HuH-7.5 (cell line): ENCODE measurements around the gene CES2.
"Not testable (repeated sequence)": the region's sequence is repeated elsewhere in the genome, so short reads cannot be mapped to it uniquely, and the experiment has no call there.

ENCODE experiments used
- DNase-seq: peaks from one replicate; pipeline ENCODE4 v3.0.0; 2011; ENCODE audit warnings: low spot score

The CES2 gene

DNA sequence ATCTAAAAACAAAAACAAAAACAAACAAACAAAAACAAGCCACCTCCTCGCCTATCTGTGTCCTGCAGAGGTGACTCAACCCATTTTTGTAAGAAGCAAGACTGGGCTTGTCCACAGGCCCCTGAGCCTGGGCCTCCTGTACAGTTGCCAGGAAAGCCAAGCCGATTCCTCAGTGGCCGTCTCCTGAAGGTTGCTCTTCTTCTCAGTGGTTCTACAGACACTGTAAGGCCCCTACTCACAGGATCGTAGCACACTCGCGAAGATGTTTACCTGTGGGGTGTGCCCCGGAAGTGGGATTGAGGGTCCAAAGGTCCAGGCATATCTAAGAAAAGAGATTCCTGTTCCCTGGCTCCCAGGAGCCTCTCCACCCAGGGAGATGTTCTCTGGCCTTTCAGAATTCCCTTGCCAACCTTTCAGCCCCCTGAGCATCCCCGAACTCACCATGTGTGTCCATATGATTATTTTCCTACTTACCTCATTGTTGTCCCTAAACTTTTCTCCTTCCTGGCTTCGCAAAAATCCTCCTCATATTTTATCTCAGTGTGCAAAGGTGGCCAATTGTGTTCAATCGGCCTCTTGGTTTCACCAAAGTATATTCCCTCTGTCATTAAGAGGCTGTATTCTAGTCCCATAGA is 18.3 kb downstream of the CES2 start:
- DNase-seq, result no peak

- DNase-seq, result peak; percentile 70
Measured at GRCh38 chr16:66954097-66954659, 18.9 kb downstream of the CES2 start.

DNA sequence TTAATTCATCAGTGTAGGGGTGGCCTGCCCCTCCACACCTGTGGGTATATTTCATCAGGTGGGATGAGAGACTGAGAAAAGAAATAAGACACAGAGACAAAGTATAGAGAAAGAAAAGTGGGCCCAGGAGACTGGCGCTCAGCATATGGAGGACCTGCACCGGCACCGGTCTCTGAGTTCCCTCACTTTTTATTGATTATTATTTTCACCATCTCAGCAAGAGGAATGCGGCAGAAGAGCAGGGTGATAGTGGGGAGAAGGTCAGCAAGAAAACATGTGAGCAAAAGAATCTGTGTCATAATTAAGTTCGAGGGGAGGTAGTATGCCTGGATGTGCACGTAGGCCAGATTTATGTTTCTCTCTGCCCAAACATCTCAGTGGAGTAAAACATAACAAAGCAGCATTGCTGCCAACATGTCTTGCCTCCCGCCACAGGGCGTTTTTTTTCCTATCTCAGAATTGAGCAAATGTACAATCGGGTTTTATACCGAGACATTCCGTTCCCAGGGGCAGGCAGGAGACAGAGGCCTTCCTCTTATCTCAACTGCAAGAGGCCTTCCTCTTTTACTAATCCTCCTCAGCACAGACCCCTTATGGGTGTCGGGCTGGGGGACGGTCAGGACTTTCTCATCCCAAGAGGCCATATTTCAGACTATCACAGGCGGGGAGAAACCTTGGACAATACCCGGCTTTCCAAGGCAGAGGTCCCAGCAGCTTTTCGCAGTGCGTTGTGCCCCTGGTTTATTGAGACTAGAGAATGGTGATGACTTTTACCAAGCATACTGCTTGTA is 20.2 kb downstream of the CES2 start:
- DNase-seq, result not testable (repeated sequence)

- not testable (repeated sequence) for DNase-seq
Measured at GRCh38 chr16:66956154-66956457, 20.8 kb downstream of the CES2 start.

GRCh38 chr16:66958857-66959703 is 23.8 kb downstream of the CES2 start:
- no peak for DNase-seq

- no peak for DNase-seq
Measured at GRCh38 chr16:66959704-66960161, 24.4 kb downstream of the CES2 start.

- DNase-seq, result no peak
Measured at GRCh38 chr16:66960270-66960669, 25.0 kb downstream of the CES2 start.

- peak; percentile 62 for DNase-seq
Measured at GRCh38 chr16:66961065-66961744, 25.9 kb downstream of the CES2 start, which contains the start of gene CES3. Gene CES3 (plus strand): TSS chr16:66961266. CDS start chr16:66961308, 42 bp downstream.

- DNase-seq, result no peak
Measured at GRCh38 chr16:66961914-66962313, 26.6 kb downstream of the CES2 start.

DNA sequence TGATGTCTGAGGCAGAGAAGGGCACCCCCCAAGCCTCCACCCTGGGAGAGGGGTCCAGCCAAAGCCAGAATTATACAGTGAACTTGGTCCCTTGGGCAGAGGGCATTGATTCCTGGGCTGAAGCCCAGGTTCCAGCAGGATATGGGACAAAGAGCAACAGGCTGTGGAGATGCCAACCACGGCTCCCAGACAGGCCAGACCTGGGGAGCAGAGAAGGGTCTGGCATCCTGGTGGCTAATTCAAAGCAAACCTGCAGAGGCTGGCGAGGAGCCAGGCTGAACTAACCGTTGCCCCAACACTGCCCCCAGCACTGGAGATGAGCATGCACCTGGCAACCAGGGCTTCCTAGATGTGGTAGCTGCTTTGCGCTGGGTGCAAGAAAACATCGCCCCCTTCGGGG is 28.7 kb downstream of the CES2 start:
- no peak for DNase-seq

GRCh38 chr16:66968847-66969246 is 33.5 kb downstream of the CES2 start:
- no peak for DNase-seq

DNA sequence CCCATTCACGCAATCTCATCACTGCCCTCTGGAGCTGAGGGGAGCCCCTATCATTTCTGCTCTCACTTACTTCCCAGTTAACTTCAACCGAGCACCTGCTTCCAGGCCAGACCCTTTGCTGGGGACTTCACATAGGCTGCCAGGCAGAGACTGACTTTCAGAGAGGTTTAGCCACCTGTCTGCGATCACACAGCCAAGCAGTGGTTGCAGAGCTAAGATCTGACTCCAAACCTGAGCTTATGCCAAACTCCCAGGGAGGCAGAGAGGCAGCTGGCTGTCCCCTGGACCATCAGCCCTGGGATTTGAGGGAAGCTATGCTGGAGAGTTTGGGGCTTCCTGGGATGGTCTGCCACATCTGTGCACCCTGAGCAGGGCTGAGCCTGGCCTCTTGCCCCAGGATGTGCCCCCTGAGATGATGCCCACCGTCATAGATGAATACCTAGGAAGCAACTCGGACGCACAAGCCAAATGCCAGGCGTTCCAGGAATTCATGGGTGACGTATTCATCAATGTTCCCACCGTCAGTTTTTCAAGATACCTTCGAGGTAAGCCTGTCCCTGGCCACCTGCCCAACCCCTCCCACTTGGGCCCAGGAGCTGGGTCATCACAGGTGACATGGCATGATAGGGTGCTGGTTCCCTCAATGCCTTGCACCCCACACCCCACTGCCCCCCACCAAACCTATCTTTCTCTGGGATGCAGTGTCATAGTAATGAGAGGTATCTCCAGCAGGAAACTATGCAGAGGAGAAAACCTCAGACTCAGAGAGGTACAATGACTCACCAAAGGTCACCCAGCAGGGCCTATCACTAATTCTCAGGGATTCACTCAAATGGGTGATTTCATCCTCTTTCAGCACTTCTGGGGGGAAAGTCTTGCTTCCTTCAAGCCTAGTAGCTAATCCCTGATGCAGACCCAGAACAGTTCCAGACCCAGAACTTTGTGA is 35.7 kb downstream of the CES2 start:
- DNase-seq, result no peak

DNA sequence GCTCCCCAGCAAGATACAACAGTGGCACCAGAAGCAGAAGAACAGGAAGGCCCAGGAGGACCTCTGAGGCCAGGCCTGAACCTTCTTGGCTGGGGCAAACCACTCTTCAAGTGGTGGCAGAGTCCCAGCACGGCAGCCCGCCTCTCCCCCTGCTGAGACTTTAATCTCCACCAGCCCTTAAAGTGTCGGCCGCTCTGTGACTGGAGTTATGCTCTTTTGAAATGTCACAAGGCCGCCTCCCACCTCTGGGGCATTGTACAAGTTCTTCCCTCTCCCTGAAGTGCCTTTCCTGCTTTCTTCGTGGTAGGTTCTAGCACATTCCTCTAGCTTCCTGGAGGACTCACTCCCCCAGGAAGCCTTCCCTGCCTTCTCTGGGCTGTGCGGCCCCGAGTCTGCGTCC is 37.7 kb downstream of the CES2 start:
- DNase-seq, result no peak

- DNase-seq, result no peak
Measured at GRCh38 chr16:66973716-66974115, 38.4 kb downstream of the CES2 start.

DNA sequence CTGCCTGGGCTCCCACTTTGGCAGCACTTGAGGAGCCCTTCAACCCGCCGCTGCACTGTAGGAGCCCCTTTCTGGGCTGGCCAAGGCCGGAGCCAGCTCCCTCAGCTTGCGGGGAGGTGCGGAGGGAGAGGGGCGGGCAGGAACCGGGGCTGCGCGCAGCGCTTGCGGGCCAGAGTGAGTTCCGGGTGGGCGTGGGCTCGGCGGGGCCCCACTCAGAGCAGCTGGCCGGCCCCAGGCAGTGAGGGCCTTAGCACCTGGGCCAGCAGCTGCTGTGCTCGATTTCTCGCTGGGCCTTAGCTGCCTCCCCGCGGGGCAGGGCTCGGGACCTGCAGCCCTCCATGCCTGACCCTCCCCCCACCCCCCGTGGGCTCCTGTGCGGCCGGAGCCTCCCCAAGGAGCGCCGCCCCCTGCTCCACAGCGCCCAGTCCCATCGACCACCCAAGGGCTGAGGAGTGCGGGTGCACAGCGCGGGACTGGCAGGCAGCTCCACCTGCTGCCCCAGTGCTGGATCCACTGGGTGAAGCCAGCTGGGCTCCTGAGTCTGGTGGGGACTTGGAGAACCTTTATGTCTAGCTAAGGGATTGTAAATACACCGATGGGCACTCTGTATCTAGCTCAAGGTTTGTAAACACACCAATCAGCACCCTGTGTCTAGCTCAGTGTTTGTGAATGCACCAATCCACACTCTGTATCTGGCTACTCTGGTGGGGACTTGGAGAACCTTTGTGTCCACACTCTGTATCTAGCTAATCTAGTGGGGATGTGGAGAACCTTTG is 39.0 kb downstream of the CES2 start:
- DNase-seq, result not testable (repeated sequence)

- not testable (repeated sequence) for DNase-seq
Measured at GRCh38 chr16:66974932-66975246, 39.6 kb downstream of the CES2 start.

- no peak for DNase-seq
Measured at GRCh38 chr16:66975302-66975893, 40.1 kb downstream of the CES2 start.

GRCh38 chr16:66976746-66977145 is 41.4 kb downstream of the CES2 start:
- DNase-seq, result no peak

DNA sequence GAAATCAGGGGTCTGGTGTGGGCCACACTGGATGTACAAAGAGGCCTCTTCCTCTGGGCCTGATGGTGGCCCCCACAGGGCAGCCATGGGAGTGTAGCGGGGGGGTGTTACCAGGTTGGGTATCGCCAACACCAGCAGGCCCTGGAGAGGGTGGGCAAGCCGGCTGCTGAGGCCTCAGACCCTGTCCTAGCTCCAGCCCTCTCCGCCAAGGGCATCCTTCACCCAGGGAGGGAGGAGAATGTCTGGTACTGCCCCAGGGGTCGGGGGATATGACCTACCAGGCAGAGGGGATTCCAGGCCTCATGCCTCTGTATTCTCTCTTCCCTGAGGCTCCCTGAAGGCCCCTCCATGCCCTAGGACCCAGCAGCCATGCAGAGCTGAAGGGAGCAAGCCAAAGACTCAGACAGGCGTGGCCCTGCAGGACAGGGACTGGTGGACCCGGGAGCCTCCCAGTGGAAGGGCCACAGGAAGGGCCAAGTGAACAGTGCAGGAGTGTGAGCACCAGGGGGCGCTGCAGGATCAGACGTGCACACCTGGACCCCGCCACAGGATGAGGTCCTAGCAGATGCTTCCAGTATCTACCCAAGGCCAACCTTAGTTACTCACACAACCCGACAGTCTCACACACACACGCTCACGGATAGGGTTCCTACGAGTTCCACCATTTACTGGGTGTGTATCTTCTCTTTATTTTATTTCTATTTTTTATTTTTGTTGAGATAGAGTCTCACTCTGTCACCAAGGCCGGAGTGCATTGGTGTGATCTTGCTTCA is 42.2 kb downstream of the CES2 start:
- peak; percentile 85 for DNase-seq
